Common myeloid progenitor, CD34-positive (primary cell): Measurements from ENCODE around the gene CARD8.

Experiments
- CTCF ChIA-PET: fragments of 350-600 bp; sonication (Branson Sonifier 250); formaldehyde crosslinking; loops from one replicate; lab custom pipeline; 2021; ENCODE audit warnings: antibody characterized with exemption; lab: Charles Lee
- POLR2A ChIA-PET: fragments of 350-600 bp; sonication (Branson Sonifier 250); formaldehyde crosslinking; loops from one replicate; lab custom pipeline; 2021; ENCODE audit warnings: antibody characterized with exemption; lab: Charles Lee
- DNase-seq, 3 donors: peaks; one replicate each; pipeline versions ENCODE4 v3.0.0 to v3.0.0-alpha.2; 2013
- H3K27ac ChIP-seq, 2 experiments: 1 replicate in 1 of 2; 2 replicates in 1 of 2; pipeline ENCODE4 v1.7.0; 2013; ENCODE audit warnings: inconsistent platforms in 2 of 2, low read length in 2 of 2, mild to moderate bottlenecking in 2 of 2, low read depth in 1 of 2, moderate library complexity in 1 of 2; ENCODE audit not compliant: severe bottlenecking in 2 of 2, insufficient read depth in 1 of 2, poor library complexity in 1 of 2
- H3K27me3 ChIP-seq, 5 experiments: replicated peaks in 2 of 5; 1 replicate in 3 of 5; 2 replicates in 2 of 5; pipeline versions ENCODE4 v1.6.1 to v1.7.0; 2013; ENCODE audit warnings: low read length in 4 of 5, mild to moderate bottlenecking in 2 of 5, moderate library complexity in 2 of 5, inconsistent platforms in 1 of 5; ENCODE audit not compliant: insufficient read depth in 5 of 5, control insufficient read depth in 4 of 5
- H3K36me3 ChIP-seq, 4 experiments: 1 replicate in 2 of 4; 2 replicates in 2 of 4; pipeline versions ENCODE4 v1.6.1 to v1.7.0; 2013; ENCODE audit warnings: low read length in 3 of 4, control low read depth in 1 of 4, mild to moderate bottlenecking in 1 of 4; ENCODE audit not compliant: control insufficient read depth in 4 of 4, insufficient read depth in 4 of 4
- H3K4me1 ChIP-seq, 4 experiments: 1 replicate in 3 of 4; 2 replicates in 1 of 4; pipeline versions ENCODE4 v1.6.1 to v1.7.1; 2013; ENCODE audit warnings: low read length in 3 of 4, mild to moderate bottlenecking in 3 of 4, control low read depth in 1 of 4, inconsistent platforms in 1 of 4, moderate library complexity in 1 of 4; ENCODE audit not compliant: control insufficient read depth in 4 of 4, insufficient read depth in 4 of 4; ENCODE audit errors: control extremely low read depth in 1 of 4
- H3K4me3 ChIP-seq, 7 experiments: 1 replicate in 4 of 7; 2 replicates in 3 of 7; pipeline versions ENCODE4 v1.5.1 to v1.7.0; 2013; ENCODE audit warnings: mild to moderate bottlenecking in 7 of 7, low read length in 6 of 7, moderate library complexity in 6 of 7, inconsistent platforms in 2 of 7, low read depth in 2 of 7, control low read depth in 1 of 7; ENCODE audit not compliant: insufficient read depth in 4 of 7, control insufficient read depth in 1 of 7; ENCODE audit errors: extremely low read depth in 1 of 7
- H3K9me3 ChIP-seq, 5 experiments: 1 replicate in 4 of 5; 2 replicates in 1 of 5; pipeline versions ENCODE4 v1.6.1 to v1.7.1; 2013; ENCODE audit warnings: low read length in 4 of 5, mild to moderate bottlenecking in 2 of 5, inconsistent platforms in 1 of 5, low read depth in 1 of 5, moderate library complexity in 1 of 5; ENCODE audit not compliant: control insufficient read depth in 4 of 5, insufficient read depth in 2 of 5; ENCODE audit errors: control extremely low read depth in 1 of 5
- WGBS: methylation state at CpG from one replicate; pipeline ENCODE4 v1.1.5; 2013; ENCODE audit not compliant: insufficient coverage; 5-methylcytosine and 5-hydroxymethylcytosine counted together

CARD8 gene

GRCh38 chr19:48194041-48194843, 61.5 kb downstream of the CARD8 start:
- peaks cover 0 to 9% (median 4%) of the 10 kb centered on the region in 4 experiments for H3K4me1 ChIP-seq
- 80% methylated on average over 35 of the region's 36 CpGs for WGBS
- CTCF ChIA-PET: interaction anchor here (0.6 to 1.9 kb wide), 8 partner anchors 9 to 118 kb away, joined by 3 to 11 read pairs (median 3); no protein-coding TSS in a partner anchor
- H3K36me3 ChIP-seq: peaks cover 0 to 10% (median 5%) of the 10 kb centered on the region in 4 experiments
- peak; percentile 22 to 47 (median 27) for DNase-seq
- no peaks in the 10 kb centered on the region for H3K27me3 ChIP-seq
- POLR2A ChIA-PET: no interaction called here
- no peaks in the 10 kb centered on the region for H3K9me3 ChIP-seq
- no peak overlapping the region for H3K27ac ChIP-seq
- no peak overlapping the region for H3K4me3 ChIP-seq

- CTCF ChIA-PET: interaction anchor here (1.0 kb wide), 2 partner anchors 10 to 13 kb away, joined by 3 read pairs; no protein-coding TSS in a partner anchor
- no peaks in the 10 kb centered on the region for H3K27me3 ChIP-seq
- H3K36me3 ChIP-seq: peaks cover 6 to 19% (median 14%) of the 10 kb centered on the region in 4 experiments
- POLR2A ChIA-PET: no interaction called here
- no peak overlapping the region for H3K27ac ChIP-seq
- H3K4me3 ChIP-seq: no peak overlapping the region
- peaks cover 0 to 9% (median 4%) of the 10 kb centered on the region in 4 experiments for H3K4me1 ChIP-seq
- DNase-seq: no peak
- 89% methylated on average over 7 of the region's 7 CpGs for WGBS
- peaks cover 0 to 2% (median 0%) of the 10 kb centered on the region in 5 experiments for H3K9me3 ChIP-seq
Measured at GRCh38 chr19:48192750-48193149, 63.0 kb downstream of the CARD8 start.

DNA sequence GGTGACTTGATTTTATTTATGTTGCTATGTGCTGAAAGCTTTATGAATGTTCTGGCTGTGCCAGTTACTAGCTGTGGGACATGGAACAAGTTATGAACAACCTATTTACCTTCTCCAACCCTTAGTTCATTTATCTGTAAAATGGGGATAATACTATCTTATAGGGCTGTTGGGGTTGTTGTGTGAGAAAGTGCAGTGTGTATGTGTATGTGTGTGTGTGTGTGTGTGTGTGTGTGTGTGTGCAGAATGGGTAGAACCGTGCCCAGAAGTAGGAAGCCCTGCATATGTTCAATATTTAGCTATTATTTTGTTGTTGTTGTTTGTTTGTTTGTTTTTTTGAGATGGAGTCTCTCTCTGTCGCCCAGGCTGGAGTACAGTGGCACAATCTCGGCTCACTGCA, 64.8 kb downstream of the CARD8 start:
- POLR2A ChIA-PET: no interaction called here
- CTCF ChIA-PET: interaction anchor here (0.6 to 2.7 kb wide), 5 partner anchors 9 to 38 kb away, joined by 3 to 12 read pairs (median 3); no protein-coding TSS in a partner anchor
- peaks cover 0 to 2% (median 0%) of the 10 kb centered on the region in 5 experiments for H3K9me3 ChIP-seq

DNA sequence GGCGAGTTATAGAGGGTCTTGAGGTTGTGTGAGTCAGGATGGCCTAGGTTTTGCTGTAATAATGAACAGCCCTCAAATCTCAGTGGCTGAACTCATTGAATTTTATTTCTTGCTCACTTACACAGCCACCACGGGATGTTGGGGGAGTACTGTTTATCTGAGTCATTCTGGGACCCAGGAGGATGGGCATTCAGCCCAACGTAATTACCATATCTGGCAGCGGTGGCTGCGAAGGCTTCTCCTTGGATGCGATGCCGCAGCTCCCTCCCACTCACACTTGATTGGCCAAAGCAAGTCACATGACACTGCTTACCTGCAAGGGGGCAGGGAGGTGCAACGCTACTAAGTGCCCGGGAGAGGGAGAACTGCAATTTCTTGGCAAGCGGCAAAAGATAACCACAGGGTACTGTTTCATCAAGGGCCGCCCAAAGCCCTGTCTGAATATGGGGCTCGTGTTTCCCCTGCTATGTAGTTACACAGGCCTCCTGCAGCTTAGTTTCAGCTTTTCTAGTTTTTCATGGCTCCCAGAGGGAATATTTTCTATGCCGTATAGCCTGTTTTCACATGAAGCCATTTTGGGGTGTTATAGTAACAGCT, 65.3 kb downstream of the CARD8 start:
- DNase-seq: peak in 2 of 3 donors; percentile 44 to 81
- Histone ChIP-seq H3K36me3 (peaks cover 6 to 22% (median 15%) of the 10 kb centered on the region in 4 experiments), H3K27ac (no peak overlapping the region), H3K9me3 (peaks cover 0 to 2% (median 0%) of the 10 kb centered on the region in 5 experiments), H3K4me3 (no peak overlapping the region), H3K27me3 (no peaks in the 10 kb centered on the region), H3K4me1 (no peaks in the 10 kb centered on the region)
- ChIA-PET CTCF (interaction anchor here (0.6 to 2.7 kb wide), 5 partner anchors 10 to 37 kb away, joined by 3 to 12 read pairs (median 3); no protein-coding TSS in a partner anchor), POLR2A (no interaction called here)
- 97% methylated on average over 11 of the region's 13 CpGs for WGBS

More for the DNA sequence above, 64.8 kb downstream of the CARD8 start:
- Histone ChIP-seq H3K36me3 (peaks cover 6 to 22% (median 15%) of the 10 kb centered on the region in 4 experiments), H3K27me3 (no peaks in the 10 kb centered on the region), H3K4me3 (no peak overlapping the region), H3K4me1 (no peaks in the 10 kb centered on the region), H3K27ac (no peak overlapping the region)
- 100% methylated on average over 2 of the region's 3 CpGs for whole genome bisulfite sequencing
- DNase-seq: no peak

DNA sequence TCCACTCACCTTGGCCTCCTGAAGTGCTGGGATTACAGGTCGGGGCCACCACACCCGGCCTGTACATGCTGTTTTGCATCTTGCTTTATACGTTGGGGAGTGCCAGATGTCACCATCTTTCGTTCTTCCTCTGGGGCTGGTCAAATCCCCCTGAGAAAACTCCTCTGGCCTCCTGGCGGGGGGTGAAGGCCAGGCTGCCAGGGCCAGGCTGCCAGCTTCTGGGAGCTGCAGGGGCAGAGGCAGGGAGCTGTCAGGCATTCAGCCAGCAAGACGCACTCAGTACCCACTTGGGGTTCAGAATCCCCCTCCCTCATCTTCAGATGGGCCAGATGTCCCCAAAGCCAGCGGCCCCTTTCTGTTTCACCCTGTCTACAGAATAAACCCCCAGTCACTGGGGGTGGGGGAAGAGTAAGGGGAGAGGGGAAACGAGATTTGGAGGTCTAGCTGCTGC, 69.1 kb downstream of the CARD8 start:
- no peak overlapping the region for H3K27ac ChIP-seq
- no peaks in the 10 kb centered on the region for H3K4me1 ChIP-seq
- WGBS: 100% methylated on average over 6 of the region's 8 CpGs
- H3K36me3 ChIP-seq: peaks cover 6 to 29% (median 20%) of the 10 kb centered on the region in 4 experiments
- no peak for DNase-seq
- H3K27me3 ChIP-seq: no peaks in the 10 kb centered on the region
- CTCF ChIA-PET: no interaction called here
- H3K9me3 ChIP-seq: peaks cover 0 to 9% (median 4%) of the 10 kb centered on the region in 5 experiments
- POLR2A ChIA-PET: no interaction called here
- no peak overlapping the region for H3K4me3 ChIP-seq

GRCh38 chr19:48186015-48186414, 69.7 kb downstream of the CARD8 start:
- ChIA-PET POLR2A (no interaction called here), CTCF (no interaction called here)
- H3K9me3 ChIP-seq: peaks cover 0 to 14% (median 9%) of the 10 kb centered on the region in 5 experiments
- no peaks in the 10 kb centered on the region for H3K4me1 ChIP-seq
- H3K27me3 ChIP-seq: no peaks in the 10 kb centered on the region
- DNase-seq: no peak
- H3K36me3 ChIP-seq: peaks cover 10 to 34% (median 22%) of the 10 kb centered on the region in 4 experiments
- no peak overlapping the region for H3K27ac ChIP-seq
- H3K4me3 ChIP-seq: no peak overlapping the region
- WGBS: 100% methylated on average over 2 of the region's 5 CpGs
